HepG2 (cell line): Measurements from ENCODE around the gene FOXJ2. TPM values are rescaled to one million over a fixed set of nuclear protein-coding genes. Genes with fewer than 3 reads are reported as not detected.

Source experiments
- ATAC-seq: fragments of 200-7000 bp; cut with Tn5 transposase; 3 replicates; pipeline ENCODE4 v1.9.1; 2020; ENCODE audit warnings: mild to moderate bottlenecking, moderate library complexity
- BruUV-seq: library from RNA; stranded (reverse); fragments of 400-500 nt; replicated peaks from 2 replicates; lab custom pipeline; 2021; lab: Mats Ljungman, UMichigan
- CTCF ChIA-PET: fragments of 300-600 bp; formaldehyde crosslinking; extraction: SDS; loops from one replicate; lab custom pipeline; 2021; ENCODE audit warnings: low total read pairs, inconsistent platforms, low intra/inter-chr PET ratio; lab: Yijun Ruan, JAX
- POLR2A ChIA-PET: fragments of 350-600 bp; sonication (Branson Sonifier 250); formaldehyde crosslinking; loops from one replicate; lab custom pipeline; 2020; ENCODE audit warnings: antibody characterized with exemption, inconsistent platforms; lab: Yijun Ruan, JAX
- DNase-seq: peaks from one replicate; pipeline ENCODE4 v3.0.0-alpha.2; 2015; ENCODE audit warnings: low spot score
- FAIRE-seq: peaks from 3 replicates; lab custom pipeline; 2011; peaks lifted over from hg19 to GRCh38; lab: Jason Lieb, UNC
- H2AFZ ChIP-seq: one replicate; pipeline ENCODE4 v1.6.1; 2011; ENCODE audit warnings: low read length, inconsistent platforms
- H3K27ac ChIP-seq: fragments of 300-600 bp; 3 replicates; pipeline ENCODE4 v1.8.0; 2011; ENCODE audit warnings: mixed run types, mild to moderate bottlenecking, mixed read lengths, low read length, inconsistent platforms; ENCODE audit not compliant: insufficient read depth; ENCODE audit errors: extremely low read length
- H3K27me3 ChIP-seq, 2 experiments: fragments of 200-600 bp in 1 of 2; 2 replicates in 1 of 2; 3 replicates in 1 of 2; pipeline versions ENCODE4 v1.6.0 to v1.8.0; 2011; ENCODE audit warnings: low read length in 2 of 2, mild to moderate bottlenecking in 2 of 2, moderate library complexity in 2 of 2, inconsistent platforms in 1 of 2; ENCODE audit not compliant: insufficient read depth in 2 of 2, control insufficient read depth in 1 of 2
- H3K36me3 ChIP-seq, 2 experiments: fragments of 200-600 bp in 1 of 2; replicated peaks in 1 of 2; 2 replicates in 1 of 2; 3 replicates in 1 of 2; pipeline versions ENCODE4 v1.5.1 to v1.8.0; 2011; ENCODE audit warnings: low read length in 2 of 2, inconsistent platforms in 1 of 2; ENCODE audit not compliant: insufficient read depth in 2 of 2, control insufficient read depth in 1 of 2
- H3K4me1 ChIP-seq: 2 replicates; pipeline ENCODE4 v1.5.1; 2012; ENCODE audit warnings: low read length, inconsistent platforms; ENCODE audit not compliant: insufficient read depth
- H3K4me2 ChIP-seq: 2 replicates; pipeline ENCODE4 v1.6.0; 2011; ENCODE audit warnings: low read depth, low read length, inconsistent platforms
- H3K4me3 ChIP-seq, 3 experiments: fragments of 200-600 bp in 1 of 3; sonication (generic), shearing (Covaris generic) in 1 of 3; replicated peaks in 1 of 3; 2 replicates each; pipeline ENCODE4 v1.5.1; 2011 to 2016; ENCODE audit warnings: low read length in 3 of 3, inconsistent platforms in 2 of 3, low read depth in 2 of 3, mild to moderate bottlenecking in 2 of 3, control low read depth in 1 of 3, mixed read lengths in 1 of 3; ENCODE audit not compliant: insufficient read depth in 1 of 3
- H3K79me2 ChIP-seq: one replicate; pipeline ENCODE4 v1.6.1; 2011; ENCODE audit warnings: low read length, inconsistent platforms; ENCODE audit not compliant: insufficient read depth
- H3K9ac ChIP-seq: 2 replicates; pipeline ENCODE4 v1.6.0; 2011; ENCODE audit warnings: mild to moderate bottlenecking, low read depth, low read length, inconsistent platforms; ENCODE audit not compliant: insufficient read depth
- H3K9me3 ChIP-seq: 2 replicates; pipeline ENCODE4 v1.5.1; 2012; ENCODE audit warnings: mild to moderate bottlenecking, low read length
- H4K20me1 ChIP-seq: 2 replicates; pipeline ENCODE4 v1.6.0; 2011; ENCODE audit warnings: inconsistent platforms, mild to moderate bottlenecking, low read length, moderate library complexity; ENCODE audit not compliant: insufficient read depth
- ATF1 ChIP-seq: IDR thresholded peaks from 2 replicates; pipeline ENCODE4 v1.6.1; 2016; ENCODE audit warnings: mild to moderate bottlenecking, control low read depth
- ATF4 ChIP-seq, 2 experiments: fragments of 450-650 bp in 1 of 2; sonication (generic) in 1 of 2; formaldehyde crosslinking; IDR thresholded peaks; 2 replicates each; pipeline versions ENCODE4 v1.5.0 to v1.8.0; 2020 to 2022; ENCODE audit warnings: mild to moderate bottlenecking in 1 of 2, missing genetic modification reagents in 1 of 2
- FOXA1 ChIP-seq, 2 experiments: fragments of 450-650 bp in 1 of 2; sonication (generic) in 1 of 2; formaldehyde crosslinking in 1 of 2; IDR thresholded peaks; 2 replicates each; pipeline versions ENCODE4 v1.4.0 to v1.6.1; 2016 to 2020; ENCODE audit warnings: missing genetic modification reagents in 1 of 2
- KDM1A ChIP-seq: IDR thresholded peaks from 2 replicates; pipeline ENCODE4 v1.6.1; 2016; ENCODE audit warnings: missing compliant biosample characterization
- MEF2D ChIP-seq: sonication (generic); formaldehyde crosslinking; IDR thresholded peaks from 2 replicates; pipeline ENCODE4 v1.5.1; 2020; ENCODE audit warnings: mild to moderate bottlenecking, missing genetic modification reagents
- PHB2 ChIP-seq: fragments of 450-650 bp; IDR thresholded peaks from 2 replicates; pipeline ENCODE4 v1.6.1; 2018; ENCODE audit not compliant: partially characterized antibody
- TAF15 ChIP-seq: fragments of 200-400 bp; formaldehyde crosslinking; IDR thresholded peaks from one replicate; pipeline ENCODE4 v1.6.1; 2018; ENCODE audit warnings: mild to moderate bottlenecking, low read depth, low read length; ENCODE audit not compliant: poor library complexity, severe bottlenecking
- WIZ ChIP-seq: sonication (generic); formaldehyde crosslinking; IDR thresholded peaks from 2 replicates; pipeline ENCODE4 v1.5.1; 2020; ENCODE audit warnings: mild to moderate bottlenecking, missing genetic modification reagents
- ZBTB34 ChIP-seq: sonication (generic); formaldehyde crosslinking; IDR thresholded peaks from 2 replicates; pipeline ENCODE4 v1.8.0; 2022; ENCODE audit warnings: mild to moderate bottlenecking, missing genetic modification reagents
- ZBTB8A ChIP-seq: sonication (generic); formaldehyde crosslinking; IDR thresholded peaks from 2 replicates; pipeline ENCODE4 v1.4.0; 2020; ENCODE audit warnings: mild to moderate bottlenecking, low read depth, missing genetic modification reagents, borderline replicate concordance
- ZFX ChIP-seq: sonication (generic); formaldehyde crosslinking; IDR thresholded peaks from 2 replicates; pipeline ENCODE4 v1.4.0; 2020; ENCODE audit warnings: mild to moderate bottlenecking, low read depth, missing genetic modification reagents, moderate library complexity
- ZNF329 ChIP-seq: sonication (generic); formaldehyde crosslinking; IDR thresholded peaks from 2 replicates; pipeline ENCODE4 v1.9.0; 2021; ENCODE audit warnings: low read depth, mild to moderate bottlenecking, missing genetic modification reagents
- ZNF567 ChIP-seq: sonication (generic); formaldehyde crosslinking; IDR thresholded peaks from 2 replicates; pipeline ENCODE4 v1.8.1; 2023; ENCODE audit warnings: mild to moderate bottlenecking, missing genetic modification reagents, borderline replicate concordance
- ZNF614 ChIP-seq: IDR thresholded peaks from 2 replicates; pipeline ENCODE4 v1.6.1; 2018; ENCODE audit warnings: missing biosample characterization, missing genetic modification reagents, inconsistent platforms, borderline replicate concordance
- ZNF713 ChIP-seq: sonication (generic); formaldehyde crosslinking; IDR thresholded peaks from 2 replicates; pipeline ENCODE4 v1.4.0; 2020; ENCODE audit warnings: mild to moderate bottlenecking, missing genetic modification reagents
- ZNF780A ChIP-seq: sonication (generic); formaldehyde crosslinking; IDR thresholded peaks from 2 replicates; pipeline ENCODE4 v1.8.0; 2022; ENCODE audit warnings: mild to moderate bottlenecking, missing genetic modification reagents, moderate library complexity
- WGBS: methylation state at CpG from one replicate; pipeline ENCODE4 v1.1.6; 2017; ENCODE audit warnings: low lambda C conversion rate; 5-methylcytosine and 5-hydroxymethylcytosine counted together
- in situ Hi-C: cut with HindIII; loops from 2 replicates; pipeline ENCODE4 v1.10.0; 2017; ENCODE audit warnings: low pct_unique_long_range_greater_than_20kb; ENCODE audit not compliant: extremely low pct_ligation_motif_present
- intact Hi-C: fragments of 100-400 bp; cut with micrococcal nuclease; formaldehyde crosslinking; loops from one replicate; pipeline ENCODE4 v1.10.0; 2022; ENCODE audit not compliant: unreplicated experiment
- polyA plus RNA-seq, 8 experiments: library from polyadenylated mRNA; depleted of rRNA in 3 of 8; stranded (reverse) in 7 of 8; unstranded in 1 of 8; fragments of >200 nt; fragmentation: Illumina TruSeq in 4 of 8; extraction: Trizol in 4 of 8; gene quantifications; 2 replicates each; pipeline versions ENCODE4 v1.2.1 to v1.2.3, GENCODE V29; 2011 to 2016; ENCODE audit warnings: low read depth in 4 of 8, missing spikeins in 1 of 8, mixed read lengths in 1 of 8; ENCODE audit not compliant: insufficient read depth in 1 of 8
- total RNA-seq, 5 experiments: library from RNA; depleted of rRNA; stranded (reverse); fragments of >200 nt; fragmentation: Illumina TruSeq; extraction: Trizol; gene quantifications; 2 replicates each; pipeline ENCODE4 v1.2.3, GENCODE V29; 2016; ENCODE audit warnings: low read depth in 1 of 5
- TF ChIP-seq, protein P1 (sequence below): sonication (generic); formaldehyde crosslinking; IDR thresholded peaks from 2 replicates; pipeline ENCODE4 v1.5.0; 2020; ENCODE audit warnings: mild to moderate bottlenecking, missing genetic modification reagents

Gene FOXJ2
- total and polyA plus RNA-seq, 2 of the 13 experiments (the other 11 are each of a cell fraction or from before 2014, with no cell fraction given): 2.2 to 2.9 TPM

DNA sequence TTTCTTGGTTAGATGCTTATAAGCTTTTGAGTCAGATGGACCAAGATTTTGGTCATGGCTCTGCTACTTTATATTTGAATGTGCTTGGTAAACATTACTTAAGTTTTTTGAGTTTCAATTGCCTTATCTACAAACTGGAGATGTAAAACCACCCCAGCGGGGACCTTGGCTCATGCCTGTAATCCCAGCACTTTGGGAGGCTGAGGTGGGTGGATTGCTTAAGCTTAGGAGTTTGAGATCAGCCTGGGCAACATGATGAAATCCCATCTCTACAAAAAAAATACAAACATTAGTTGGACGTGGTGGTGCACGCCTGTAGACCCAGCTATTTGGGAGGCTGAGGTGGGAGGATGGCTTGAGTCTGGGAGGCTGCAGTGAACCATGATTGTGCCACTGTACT is 60.8 kb downstream of the FOXJ2 start:
- no peak for TF ChIP-seq ZNF567 (CRISPR knock-in tag)
- no peak for TF ChIP-seq ZNF780A (CRISPR knock-in tag)
- TF ChIP-seq PHB2: no peak
- TF ChIP-seq WIZ: no peak
- no peak for TF ChIP-seq MEF2D (CRISPR knock-in tag)
- no peak for TF ChIP-seq ZBTB8A
- TF ChIP-seq ZNF713 (CRISPR knock-in tag): no peak
- no peak for TF ChIP-seq ZNF614 (CRISPR knock-in tag)
- TF ChIP-seq, protein P1, sequence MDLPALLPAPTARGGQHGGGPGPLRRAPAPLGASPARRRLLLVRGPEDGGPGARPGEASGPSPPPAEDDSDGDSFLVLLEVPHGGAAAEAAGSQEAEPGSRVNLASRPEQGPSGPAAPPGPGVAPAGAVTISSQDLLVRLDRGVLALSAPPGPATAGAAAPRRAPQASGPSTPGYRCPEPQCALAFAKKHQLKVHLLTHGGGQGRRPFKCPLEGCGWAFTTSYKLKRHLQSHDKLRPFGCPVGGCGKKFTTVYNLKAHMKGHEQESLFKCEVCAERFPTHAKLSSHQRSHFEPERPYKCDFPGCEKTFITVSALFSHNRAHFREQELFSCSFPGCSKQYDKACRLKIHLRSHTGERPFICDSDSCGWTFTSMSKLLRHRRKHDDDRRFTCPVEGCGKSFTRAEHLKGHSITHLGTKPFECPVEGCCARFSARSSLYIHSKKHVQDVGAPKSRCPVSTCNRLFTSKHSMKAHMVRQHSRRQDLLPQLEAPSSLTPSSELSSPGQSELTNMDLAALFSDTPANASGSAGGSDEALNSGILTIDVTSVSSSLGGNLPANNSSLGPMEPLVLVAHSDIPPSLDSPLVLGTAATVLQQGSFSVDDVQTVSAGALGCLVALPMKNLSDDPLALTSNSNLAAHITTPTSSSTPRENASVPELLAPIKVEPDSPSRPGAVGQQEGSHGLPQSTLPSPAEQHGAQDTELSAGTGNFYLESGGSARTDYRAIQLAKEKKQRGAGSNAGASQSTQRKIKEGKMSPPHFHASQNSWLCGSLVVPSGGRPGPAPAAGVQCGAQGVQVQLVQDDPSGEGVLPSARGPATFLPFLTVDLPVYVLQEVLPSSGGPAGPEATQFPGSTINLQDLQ (CRISPR knock-in tag): no peak
- TF ChIP-seq FOXA1 (IDR thresholded peaks at IDR 0.05): no peak
- no peak for TF ChIP-seq FOXA1 (CRISPR knock-in tag; IDR thresholded peaks at IDR 0.05)
- no peak for TF ChIP-seq ZFX (CRISPR knock-in tag)
- TF ChIP-seq ATF1 (CRISPR knock-in tag): no peak
- no peak for TF ChIP-seq ATF4 (CRISPR knock-in tag; IDR thresholded peaks at IDR 0.05)
- TF ChIP-seq ZNF329 (CRISPR knock-in tag): no peak
- no peak for TF ChIP-seq TAF15
- TF ChIP-seq KDM1A (CRISPR knock-in tag): no peak
- TF ChIP-seq ZBTB34 (CRISPR knock-in tag): no peak
- Histone ChIP-seq H3K27ac (no peak overlapping the region), H3K4me3 (no peak overlapping the region), H3K27me3 (no peaks in the 10 kb centered on the region), H4K20me1 (no peaks in the 10 kb centered on the region), H3K79me2 (no peaks in the 10 kb centered on the region), H3K9me3 (no peaks in the 10 kb centered on the region), H2AFZ (no peak overlapping the region), H3K36me3 (peaks cover 18 to 76% of the 10 kb centered on the region in 2 experiments), H3K4me2 (no peak overlapping the region), H3K9ac (no peak overlapping the region), H3K4me1 (no peaks in the 10 kb centered on the region)
- no TSS peak for BruUV-seq
- WGBS: 98% methylated on average over 3 of the region's 3 CpGs
- ChIA-PET CTCF (no interaction called here), POLR2A (no interaction called here)
- intact Hi-C loops: no loop called here
- in situ Hi-C loops: no loop called here
- DNase-seq: no peak
- ATAC-seq: no peak
- FAIRE-seq: no peak
